Tibial artery (tissue), 4 donors: Measurements from ENCODE around the gene INPP5A.

Experiments used
- DNase-seq, 2 donors: peaks; one replicate each; pipeline ENCODE4 v3.0.0-alpha.2; 2019
- H3K27ac ChIP-seq, 2 donors: fragments of 200-600 bp; sonication (generic) in 1 of 2; 1 replicate in 1 of 2; 2 replicates in 1 of 2; pipeline ENCODE4 v1.5.1; 2018 to 2019; ENCODE audit warnings: mild to moderate bottlenecking in 1 of 2
- H3K27me3 ChIP-seq, 2 donors: fragments of 200-600 bp; sonication (generic) in 1 of 2; one replicate each; pipeline versions ENCODE4 v1.5.1 to v1.6.0; 2016 to 2019
- H3K36me3 ChIP-seq, 3 donors: fragments of 200-600 bp; sonication (generic) in 2 of 3; one replicate each; pipeline ENCODE4 v1.5.1; 2016 to 2019; ENCODE audit warnings: mild to moderate bottlenecking in 2 of 3
- H3K4me1 ChIP-seq, 4 donors: fragments of 200-600 bp; sonication (generic) in 2 of 4; 1 replicate in 3 of 4; 2 replicates in 1 of 4; pipeline ENCODE4 v1.5.1; 2016 to 2019
- H3K4me3 ChIP-seq, 2 donors: fragments of 200-600 bp; sonication (generic) in 1 of 2; 1 replicate in 1 of 2; 2 replicates in 1 of 2; pipeline ENCODE4 v1.5.1; 2018 to 2019; ENCODE audit warnings: mild to moderate bottlenecking in 2 of 2
- H3K9me3 ChIP-seq, 3 donors: fragments of 200-600 bp; sonication (generic) in 1 of 3; one replicate each; pipeline ENCODE4 v1.5.1; 2016 to 2019
- intact Hi-C: fragments of 100-400 bp; cut with DNase I; formaldehyde crosslinking; loops from one replicate; pipeline ENCODE4 v1.15.0; 2023; ENCODE audit warnings: low total_unique reads
- TF ChIP-seq, protein P1 (sequence below), 2 experiments: fragments of 200-600 bp in 1 of 2; fragments of 450-650 bp in 1 of 2; IDR thresholded peaks; one replicate each; pipeline ENCODE4 v1.5.1; 2017 to 2019; ENCODE audit warnings: antibody characterized with exemption in 2 of 2, mild to moderate bottlenecking in 1 of 2, moderate library complexity in 1 of 2

INPP5A gene

DNA sequence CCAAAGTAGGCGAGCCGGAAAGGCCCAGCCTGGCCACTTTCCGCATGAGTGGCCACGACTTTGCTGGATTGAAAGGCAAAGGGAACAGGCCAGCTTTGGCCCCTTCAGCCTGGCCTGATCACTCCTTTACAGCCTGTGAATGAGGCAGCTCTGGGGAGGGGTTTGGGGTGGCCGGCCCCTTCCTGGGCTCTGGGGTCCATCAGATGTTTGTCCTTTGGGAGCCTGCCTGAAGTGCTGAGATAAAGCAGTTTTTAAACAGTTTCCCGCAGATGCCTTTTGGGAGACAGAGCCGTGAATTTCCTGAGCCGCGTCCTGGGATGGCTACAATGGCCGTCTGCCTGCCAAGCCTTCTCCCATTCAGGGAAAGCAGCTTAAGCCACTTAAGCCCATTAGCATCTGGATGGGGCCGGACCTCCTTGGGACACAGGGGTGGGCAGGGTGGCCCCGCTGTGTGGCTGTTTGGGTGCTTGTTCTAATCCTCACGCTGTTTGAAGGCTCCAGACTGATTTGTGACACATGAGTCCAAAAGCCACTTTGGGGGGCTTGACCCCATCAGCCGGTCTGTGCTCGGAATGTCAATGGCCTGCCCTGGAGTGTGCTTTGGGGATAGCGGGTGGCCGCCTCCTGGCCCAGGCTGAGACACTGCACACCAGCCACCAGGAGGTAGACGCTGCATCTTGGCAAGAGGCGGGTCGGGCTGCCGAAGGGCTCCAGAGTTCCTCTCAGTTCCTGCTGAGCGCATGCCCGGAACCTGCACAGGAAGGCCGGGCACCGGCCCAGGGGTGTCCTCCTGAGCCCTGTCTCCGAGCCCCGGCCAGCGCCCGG is 209.4 kb downstream of the INPP5A start:
- Histone ChIP-seq H3K4me3 (no peak overlapping the region), H3K27ac (no peak overlapping the region), H3K27me3 (no peaks in the 10 kb centered on the region), H3K9me3 (no peaks in the 10 kb centered on the region), H3K36me3 (peaks cover 21 to 42% (median 38%) of the 10 kb centered on the region in 3 donors), H3K4me1 (no peaks in the 10 kb centered on the region)
- DNase-seq: no peak
- intact Hi-C loops: no loop called here
- TF ChIP-seq, protein P1, sequence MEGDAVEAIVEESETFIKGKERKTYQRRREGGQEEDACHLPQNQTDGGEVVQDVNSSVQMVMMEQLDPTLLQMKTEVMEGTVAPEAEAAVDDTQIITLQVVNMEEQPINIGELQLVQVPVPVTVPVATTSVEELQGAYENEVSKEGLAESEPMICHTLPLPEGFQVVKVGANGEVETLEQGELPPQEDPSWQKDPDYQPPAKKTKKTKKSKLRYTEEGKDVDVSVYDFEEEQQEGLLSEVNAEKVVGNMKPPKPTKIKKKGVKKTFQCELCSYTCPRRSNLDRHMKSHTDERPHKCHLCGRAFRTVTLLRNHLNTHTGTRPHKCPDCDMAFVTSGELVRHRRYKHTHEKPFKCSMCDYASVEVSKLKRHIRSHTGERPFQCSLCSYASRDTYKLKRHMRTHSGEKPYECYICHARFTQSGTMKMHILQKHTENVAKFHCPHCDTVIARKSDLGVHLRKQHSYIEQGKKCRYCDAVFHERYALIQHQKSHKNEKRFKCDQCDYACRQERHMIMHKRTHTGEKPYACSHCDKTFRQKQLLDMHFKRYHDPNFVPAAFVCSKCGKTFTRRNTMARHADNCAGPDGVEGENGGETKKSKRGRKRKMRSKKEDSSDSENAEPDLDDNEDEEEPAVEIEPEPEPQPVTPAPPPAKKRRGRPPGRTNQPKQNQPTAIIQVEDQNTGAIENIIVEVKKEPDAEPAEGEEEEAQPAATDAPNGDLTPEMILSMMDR (IDR thresholded peaks at IDR 0.05): no peak

DNA sequence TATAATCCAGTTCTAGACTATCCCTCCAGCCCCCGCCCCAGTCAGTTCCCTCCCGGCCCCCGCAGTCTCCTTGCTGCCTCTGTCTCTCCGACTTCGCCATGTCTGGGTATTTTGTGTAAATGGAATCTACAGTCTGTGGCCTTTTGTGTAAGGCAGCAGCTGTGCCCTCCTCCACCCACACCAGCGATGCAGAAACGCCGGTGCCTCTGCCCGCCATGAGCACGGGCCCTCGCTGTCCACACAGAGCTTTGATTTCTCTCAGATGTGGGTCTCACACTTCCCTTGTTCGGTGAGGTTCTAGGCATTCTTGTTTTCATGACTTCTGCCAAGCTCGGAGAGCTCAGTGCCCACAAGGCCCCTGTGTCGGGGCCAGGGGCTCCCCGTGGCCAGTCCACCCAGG is 210.5 kb downstream of the INPP5A start:
- intact Hi-C loops: no loop called here
- no peaks in the 10 kb centered on the region for H3K9me3 ChIP-seq
- no peak overlapping the region for H3K4me3 ChIP-seq
- no peak for DNase-seq
- H3K36me3 ChIP-seq: peaks cover 22 to 49% (median 40%) of the 10 kb centered on the region in 3 donors
- H3K27me3 ChIP-seq: no peaks in the 10 kb centered on the region
- H3K4me1 ChIP-seq: no peaks in the 10 kb centered on the region
- no peak overlapping the region for H3K27ac ChIP-seq
- TF ChIP-seq, protein P1 (IDR thresholded peaks at IDR 0.05): no peak

- intact Hi-C loops: no loop called here
- Histone ChIP-seq H3K36me3 (peaks cover 26 to 49% (median 46%) of the 10 kb centered on the region in 3 donors), H3K27me3 (no peaks in the 10 kb centered on the region), H3K27ac (no peak overlapping the region), H3K9me3 (no peaks in the 10 kb centered on the region), H3K4me3 (no peak overlapping the region), H3K4me1 (no peaks in the 10 kb centered on the region)
- TF ChIP-seq, protein P1 (IDR thresholded peaks at IDR 0.05): no peak
- no peak for DNase-seq
Measured at GRCh38 chr10:132748545-132749370, 211.2 kb downstream of the INPP5A start.

GRCh38 chr10:132749371-132749795 is 211.8 kb downstream of the INPP5A start:
- intact Hi-C loops: no loop called here
- no peaks in the 10 kb centered on the region for H3K27me3 ChIP-seq
- TF ChIP-seq, protein P1 (IDR thresholded peaks at IDR 0.05): no peak
- no peak overlapping the region for H3K27ac ChIP-seq
- no peaks in the 10 kb centered on the region for H3K9me3 ChIP-seq
- no peak overlapping the region for H3K4me3 ChIP-seq
- peaks cover 32 to 52% (median 46%) of the 10 kb centered on the region in 3 donors for H3K36me3 ChIP-seq
- DNase-seq: no peak
- H3K4me1 ChIP-seq: no peaks in the 10 kb centered on the region

DNA sequence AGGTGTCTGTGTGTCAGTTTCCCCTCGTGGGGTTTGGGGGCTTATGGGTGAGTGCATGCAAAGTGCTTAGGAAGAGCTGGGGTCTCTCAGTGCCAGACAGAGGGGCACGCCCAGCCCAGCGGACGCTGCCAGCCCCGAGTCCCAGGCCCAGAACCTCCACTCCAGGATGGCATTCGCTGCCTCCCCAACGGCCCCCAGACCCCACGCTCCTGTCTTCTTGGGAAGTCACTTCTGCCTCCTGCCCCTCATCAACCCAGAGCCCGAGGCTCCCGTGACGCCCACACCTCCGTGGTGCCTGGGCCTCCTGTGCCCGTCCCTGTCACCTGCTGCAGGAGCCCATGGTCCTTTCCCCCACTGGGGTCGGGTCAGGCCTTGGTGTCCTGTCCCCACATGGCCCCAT is 213.3 kb downstream of the INPP5A start:
- intact Hi-C loops: no loop called here
- no peaks in the 10 kb centered on the region for H3K27me3 ChIP-seq

More for the DNA sequence above, 213.3 kb downstream of the INPP5A start:
- peaks cover 33 to 68% (median 59%) of the 10 kb centered on the region in 3 donors for H3K36me3 ChIP-seq
- no peaks in the 10 kb centered on the region for H3K9me3 ChIP-seq
- no peaks in the 10 kb centered on the region for H3K4me1 ChIP-seq
- TF ChIP-seq, protein P1 (IDR thresholded peaks at IDR 0.05): no peak
- DNase-seq: no peak
- H3K4me3 ChIP-seq: no peak overlapping the region
- no peak overlapping the region for H3K27ac ChIP-seq
